AG04449 (cell line): ENCODE results near the gene RRAGC.
A peak's percentile ranks its signal among the peaks of the same experiment; 100 is the strongest.

Experiments
- CTCF ChIA-PET: fragments of 350-600 bp; formaldehyde crosslinking; extraction: SDS; loops from one replicate; lab custom pipeline; 2021; ENCODE audit warnings: antibody characterized with exemption; lab: Yijun Ruan, JAX
- POLR2A ChIA-PET: fragments of 400-600, 350-600 bp; formaldehyde crosslinking; extraction: SDS; loops from one replicate; lab custom pipeline; 2020; ENCODE audit warnings: antibody characterized with exemption, inconsistent platforms; lab: Yijun Ruan, JAX
- DNase-seq: peaks from one replicate; pipeline ENCODE4 v3.0.0-alpha.2; 2010; ENCODE audit warnings: low read depth, low spot score
- H3K4me3 ChIP-seq: 2 replicates; pipeline ENCODE4 v1.5.1; 2011; ENCODE audit warnings: low read depth, mild to moderate bottlenecking, control low read depth, low read length
- TF ChIP-seq, protein P1 (sequence below): IDR thresholded peaks from one replicate; pipeline ENCODE4 v1.5.1; 2011; ENCODE audit warnings: mild to moderate bottlenecking, moderate library complexity, low read length, control low read depth, inconsistent platforms; ENCODE audit not compliant: insufficient read depth; ENCODE audit errors: missing control alignments

RRAGC gene

GRCh38 chr1:38859561-38860453 lies at the start of gene RRAGC:
Gene RRAGC (minus strand): TSS chr1:38859772. CDS start chr1:38859646, 126 bp downstream.
- CTCF ChIA-PET = interaction anchor here (1.5 to 3.9 kb wide), 4 partner anchors 9 to 239 kb away, joined by 4 to 19 read pairs (median 9); no protein-coding TSS in a partner anchor
- POLR2A ChIA-PET = interaction anchor here (0.5 kb wide), 1 partner anchor 166 kb away, joined by 4 read pairs; the partner anchor contains the start of gene NDUFS5
- H3K4me3 ChIP-seq = peak within 1 kb of the TSS; percentile 92
- TF ChIP-seq, protein P1, sequence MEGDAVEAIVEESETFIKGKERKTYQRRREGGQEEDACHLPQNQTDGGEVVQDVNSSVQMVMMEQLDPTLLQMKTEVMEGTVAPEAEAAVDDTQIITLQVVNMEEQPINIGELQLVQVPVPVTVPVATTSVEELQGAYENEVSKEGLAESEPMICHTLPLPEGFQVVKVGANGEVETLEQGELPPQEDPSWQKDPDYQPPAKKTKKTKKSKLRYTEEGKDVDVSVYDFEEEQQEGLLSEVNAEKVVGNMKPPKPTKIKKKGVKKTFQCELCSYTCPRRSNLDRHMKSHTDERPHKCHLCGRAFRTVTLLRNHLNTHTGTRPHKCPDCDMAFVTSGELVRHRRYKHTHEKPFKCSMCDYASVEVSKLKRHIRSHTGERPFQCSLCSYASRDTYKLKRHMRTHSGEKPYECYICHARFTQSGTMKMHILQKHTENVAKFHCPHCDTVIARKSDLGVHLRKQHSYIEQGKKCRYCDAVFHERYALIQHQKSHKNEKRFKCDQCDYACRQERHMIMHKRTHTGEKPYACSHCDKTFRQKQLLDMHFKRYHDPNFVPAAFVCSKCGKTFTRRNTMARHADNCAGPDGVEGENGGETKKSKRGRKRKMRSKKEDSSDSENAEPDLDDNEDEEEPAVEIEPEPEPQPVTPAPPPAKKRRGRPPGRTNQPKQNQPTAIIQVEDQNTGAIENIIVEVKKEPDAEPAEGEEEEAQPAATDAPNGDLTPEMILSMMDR = no peak
- peak; percentile 71 for DNase-seq

DNA sequence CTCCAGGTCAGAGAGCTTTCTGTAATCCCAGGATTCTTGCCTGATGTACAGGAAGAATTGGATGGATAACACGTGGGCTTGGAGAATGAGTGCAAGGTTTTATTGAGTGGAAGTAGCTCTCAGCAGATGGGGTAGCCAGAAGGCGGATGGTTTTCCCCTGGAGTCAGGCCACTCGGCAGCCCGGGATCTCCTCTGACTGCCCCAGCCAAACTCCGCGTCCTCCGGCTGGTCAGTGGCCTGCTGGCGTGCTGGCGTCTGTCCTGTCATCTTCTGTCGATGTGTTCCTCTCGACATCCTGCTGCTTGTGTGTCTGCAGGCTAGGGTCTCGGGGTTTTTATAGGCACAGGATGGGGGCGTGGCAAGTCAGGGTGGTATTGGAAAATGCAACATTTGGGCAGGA lies 49.2 kb upstream of the RRAGC start:
- H3K4me3 ChIP-seq = no peak overlapping the region
- ChIA-PET POLR2A (no interaction called here), CTCF (no interaction called here)
- DNase-seq = no peak
- TF ChIP-seq, protein P1 = no peak

DNA sequence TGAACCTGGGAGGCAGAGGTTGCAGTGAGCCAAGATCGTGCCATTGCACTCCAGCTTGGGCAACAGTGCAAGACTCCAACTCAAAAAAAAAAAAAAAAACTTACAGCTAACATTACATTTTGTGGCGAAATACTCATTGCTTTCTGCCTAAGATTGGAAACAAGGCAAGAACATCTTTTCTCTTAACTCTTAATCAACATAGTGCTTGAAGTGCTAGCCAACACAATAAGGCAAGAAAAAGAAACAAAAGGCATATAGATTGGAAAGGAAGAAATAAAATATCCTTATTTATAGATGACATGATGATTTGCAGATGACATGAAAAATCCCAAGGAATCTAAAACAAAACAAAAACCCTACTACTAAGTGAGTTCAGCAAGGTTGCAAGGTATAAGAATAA lies 46.4 kb upstream of the RRAGC start:
- ChIA-PET CTCF (no interaction called here), POLR2A (no interaction called here)
- TF ChIP-seq, protein P1 = no peak
- DNase-seq = no peak
- no peak overlapping the region for H3K4me3 ChIP-seq

DNA sequence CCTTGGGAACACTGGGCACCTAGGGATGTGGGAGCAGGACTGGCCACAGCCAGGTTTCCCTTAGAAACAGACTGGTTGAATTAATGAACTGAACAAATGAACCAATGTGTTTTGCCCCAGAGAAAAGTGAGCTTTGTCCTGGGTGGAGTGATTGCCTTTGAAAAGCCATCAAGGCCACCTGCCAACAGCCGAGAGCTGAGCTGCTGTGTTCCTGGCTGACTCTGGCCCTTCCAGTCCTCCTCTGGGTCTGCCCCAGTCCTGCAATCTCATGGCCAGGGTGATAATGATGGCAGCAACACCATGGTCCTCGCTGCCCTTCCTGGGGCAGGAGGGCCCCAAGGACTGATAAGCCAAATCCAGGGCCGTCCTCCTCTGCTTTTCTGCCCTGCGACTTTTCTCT lies 40.0 kb upstream of the RRAGC start:
- TF ChIP-seq, protein P1 = no peak
- CTCF ChIA-PET = interaction anchor here (0.9 kb wide), 1 partner anchor 17 kb away, joined by 3 read pairs; no protein-coding TSS in a partner anchor
- no peak overlapping the region for H3K4me3 ChIP-seq
- POLR2A ChIA-PET = no interaction called here
- DNase-seq = no peak

DNA sequence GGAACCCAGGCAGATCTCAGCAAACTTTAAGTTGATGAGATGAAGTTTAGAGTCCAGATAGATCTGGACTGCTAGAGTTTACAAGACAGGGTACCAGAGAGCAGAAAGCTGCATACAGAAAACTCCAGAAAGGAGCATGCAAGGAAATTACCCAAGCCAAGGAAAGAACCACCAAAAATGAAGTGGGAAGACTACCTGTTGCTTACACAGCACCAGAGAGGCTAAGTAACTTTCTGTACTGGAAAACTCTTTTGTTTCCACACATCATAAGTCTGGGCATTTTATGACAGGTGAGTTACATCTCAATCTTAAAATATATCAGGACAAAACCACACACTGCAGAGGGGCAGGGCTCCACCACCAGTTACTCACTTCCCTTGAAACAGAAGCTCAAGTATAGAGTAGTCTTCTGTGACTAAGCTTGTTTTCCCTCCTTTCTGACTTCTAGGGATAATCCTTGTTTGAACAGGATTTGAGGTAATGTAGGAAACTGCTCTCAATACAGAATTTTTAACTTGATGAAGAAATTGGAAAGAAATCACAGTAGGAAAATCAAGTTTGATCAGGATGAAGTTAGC lies 39.2 kb upstream of the RRAGC start:
- DNase-seq = no peak
- POLR2A ChIA-PET = no interaction called here
- TF ChIP-seq, protein P1 = no peak
- H3K4me3 ChIP-seq = no peak overlapping the region
- CTCF ChIA-PET = interaction anchor here (0.9 kb wide), 2 partner anchors 9 to 17 kb away, joined by 3 read pairs; no protein-coding TSS in a partner anchor

GRCh38 chr1:38896169-38896568 lies 36.6 kb upstream of the RRAGC start:
- CTCF ChIA-PET = interaction anchor here (0.6 kb wide), 1 partner anchor 137 kb away, joined by 4 read pairs; no protein-coding TSS in a partner anchor

More at GRCh38 chr1:38896169-38896568, 36.6 kb upstream of the RRAGC start:
- TF ChIP-seq, protein P1 = no peak
- DNase-seq = no peak
- H3K4me3 ChIP-seq = no peak overlapping the region
- POLR2A ChIA-PET = no interaction called here
